Measurements from ENCODE around the gene LRRC10B. TPM values are rescaled to one million over a fixed set of nuclear protein-coding genes. Genes with fewer than 3 reads are reported as not detected.
A peak's percentile ranks its signal among the peaks of the same experiment; 100 is the strongest.
"Not testable (repeated sequence)": the region's sequence is repeated elsewhere in the genome, so short reads cannot be mapped to it uniquely, and the experiment has no call there.

Gene LRRC10B
- total RNA-seq (not detected), polyA plus RNA-seq (not detected)

GRCh38 chr11:61507962-61508861, at the start of gene LRRC10B:
Gene LRRC10B (plus strand): TSS chr11:61508749. CDS start chr11:61508999, 250 bp downstream.
- Histone ChIP-seq H3K4me1 (ENCODE audit: insufficient read depth, low read length) (peaks cover 6% of the 10 kb centered on the region), H3K9me3 (ENCODE audit: low read length) (no peaks in the 10 kb centered on the region), H3K36me3 (ENCODE audit: insufficient read depth, low read length) (no peaks in the 10 kb centered on the region), H3K27me3 (ENCODE audit: insufficient read depth, low read length, poor library complexity, severe bottlenecking) (peaks cover 35% of the 10 kb centered on the region), H3K4me3 (ENCODE audit: low read length) (no peak within 1 kb of the TSS), H3K27ac (ENCODE audit: low read depth, low read length) (no peak within 1 kb of the TSS)
- DNase-seq = no peak
- H3K4me3 Mint-ChIP-seq = peak within 1 kb of the TSS; percentile 18 to 91 (median 65)
- POLR2A ChIA-PET = no interaction called here
- no peaks in the 10 kb centered on the region for H3K36me3 Mint-ChIP-seq
- H3K27me3 Mint-ChIP-seq = peaks cover 42 to 48% of the 10 kb centered on the region in 2 donors
- no peaks in the 10 kb centered on the region for H3K9me3 Mint-ChIP-seq
- CTCF ChIA-PET = interaction anchor here (0.6 to 2.4 kb wide), 3 partner anchors 9 to 596 kb away, joined by 3 to 13 read pairs (median 3); no protein-coding TSS in a partner anchor
- peak within 1 kb of the TSS in 1 of 8 donors; percentile 29 for H3K27ac Mint-ChIP-seq
- H3K4me1 Mint-ChIP-seq = peaks cover 6 to 11% (median 6%) of the 10 kb centered on the region in 3 donors

- ChIA-PET CTCF (no interaction called here), POLR2A (no interaction called here)
- Mint-ChIP-seq H3K36me3 (peaks cover 10 to 38% (median 17%) of the 10 kb centered on the region in 3 donors), H3K4me3 (no peak overlapping the region), H3K4me1 (peaks cover 3 to 7% (median 3%) of the 10 kb centered on the region in 3 donors), H3K27me3 (peaks cover 0 to 2% of the 10 kb centered on the region in 2 donors), H3K9me3 (no peaks in the 10 kb centered on the region), H3K27ac (no peak overlapping the region)
- H3K27me3 ChIP-seq (ENCODE audit: insufficient read depth, low read length, poor library complexity, severe bottlenecking) = no peaks in the 10 kb centered on the region
- no peaks in the 10 kb centered on the region for H3K4me1 ChIP-seq (ENCODE audit: insufficient read depth, low read length)
- H3K4me3 ChIP-seq (ENCODE audit: low read length) = no peak overlapping the region
- no peak overlapping the region for H3K27ac ChIP-seq (ENCODE audit: low read depth, low read length)
- no peaks in the 10 kb centered on the region for H3K9me3 ChIP-seq (ENCODE audit: low read length)
- no peak for DNase-seq
- no peaks in the 10 kb centered on the region for H3K36me3 ChIP-seq (ENCODE audit: insufficient read depth, low read length)
These were observed 48.1 kb upstream of the LRRC10B start for GRCh38 chr11:61460474-61460881.

GRCh38 chr11:61460986-61461385, 47.6 kb upstream of the LRRC10B start:
- POLR2A ChIA-PET = no interaction called here
- Mint-ChIP-seq H3K4me1 (peaks cover 3 to 7% (median 3%) of the 10 kb centered on the region in 3 donors), H3K36me3 (peaks cover 7 to 36% (median 15%) of the 10 kb centered on the region in 3 donors), H3K4me3 (no peak overlapping the region), H3K9me3 (no peaks in the 10 kb centered on the region), H3K27ac (no peak overlapping the region), H3K27me3 (peaks cover 0 to 2% of the 10 kb centered on the region in 2 donors)
- DNase-seq = no peak
- H3K27ac ChIP-seq (ENCODE audit: low read depth, low read length) = no peak overlapping the region
- H3K4me3 ChIP-seq (ENCODE audit: low read length) = no peak overlapping the region
- H3K27me3 ChIP-seq (ENCODE audit: insufficient read depth, low read length, poor library complexity, severe bottlenecking) = no peaks in the 10 kb centered on the region
- no peaks in the 10 kb centered on the region for H3K36me3 ChIP-seq (ENCODE audit: insufficient read depth, low read length)
- CTCF ChIA-PET = interaction anchor here (1.9 kb wide), 1 partner anchor 17 kb away, joined by 6 read pairs; no protein-coding TSS in a partner anchor
- H3K9me3 ChIP-seq (ENCODE audit: low read length) = no peaks in the 10 kb centered on the region
- no peaks in the 10 kb centered on the region for H3K4me1 ChIP-seq (ENCODE audit: insufficient read depth, low read length)

- DNase-seq; H3K27ac Mint-ChIP-seq; H3K9me3 Mint-ChIP-seq; H3K4me3 Mint-ChIP-seq; H3K4me1 Mint-ChIP-seq; H3K27me3 ChIP-seq (ENCODE audit: insufficient read depth, low read length, poor library complexity, severe bottlenecking); POLR2A ChIA-PET; H3K4me1 ChIP-seq (ENCODE audit: insufficient read depth, low read length); H3K9me3 ChIP-seq (ENCODE audit: low read length); H3K27me3 Mint-ChIP-seq; CTCF ChIA-PET; H3K4me3 ChIP-seq (ENCODE audit: low read length); H3K36me3 ChIP-seq (ENCODE audit: insufficient read depth, low read length); H3K27ac ChIP-seq (ENCODE audit: low read depth, low read length): not testable (repeated sequence)
- peaks cover 0 to 49% (median 16%) of the 10 kb centered on the region in 3 donors for H3K36me3 Mint-ChIP-seq
These were observed 40.9 kb upstream of the LRRC10B start for GRCh38 chr11:61467602-61468001.

GRCh38 chr11:61468002-61468401, 40.5 kb upstream of the LRRC10B start:
- no peak overlapping the region for H3K27ac ChIP-seq (ENCODE audit: low read depth, low read length)
- peak overlapping the region in 2 of 8 donors; percentile 8 to 32 for H3K27ac Mint-ChIP-seq
- no peak for DNase-seq
- H3K36me3 ChIP-seq (ENCODE audit: insufficient read depth, low read length) = no peaks in the 10 kb centered on the region
- H3K27me3 Mint-ChIP-seq = no peaks in the 10 kb centered on the region
- H3K4me3 Mint-ChIP-seq = no peak overlapping the region
- H3K9me3 ChIP-seq (ENCODE audit: low read length) = no peaks in the 10 kb centered on the region
- H3K9me3 Mint-ChIP-seq = no peaks in the 10 kb centered on the region
- ChIA-PET POLR2A (no interaction called here), CTCF (interaction anchor here (1.3 to 1.5 kb wide), 2 partner anchors 9 to 21 kb away, joined by 3 to 5 read pairs; no protein-coding TSS in a partner anchor)
- no peak overlapping the region for H3K4me3 ChIP-seq (ENCODE audit: low read length)
- H3K36me3 Mint-ChIP-seq = peaks cover 0 to 53% (median 20%) of the 10 kb centered on the region in 3 donors
- no peaks in the 10 kb centered on the region for H3K4me1 ChIP-seq (ENCODE audit: insufficient read depth, low read length)
- H3K4me1 Mint-ChIP-seq = no peaks in the 10 kb centered on the region
- no peaks in the 10 kb centered on the region for H3K27me3 ChIP-seq (ENCODE audit: insufficient read depth, low read length, poor library complexity, severe bottlenecking)

GRCh38 chr11:61472282-61472681, 36.3 kb upstream of the LRRC10B start:
- Histone ChIP-seq H3K27ac (ENCODE audit: low read depth, low read length) (no peak overlapping the region), H3K4me3 (ENCODE audit: low read length) (no peak overlapping the region), H3K27me3 (ENCODE audit: insufficient read depth, low read length, poor library complexity, severe bottlenecking) (no peaks in the 10 kb centered on the region), H3K36me3 (ENCODE audit: insufficient read depth, low read length) (no peaks in the 10 kb centered on the region), H3K4me1 (ENCODE audit: insufficient read depth, low read length) (no peaks in the 10 kb centered on the region), H3K9me3 (ENCODE audit: low read length) (no peaks in the 10 kb centered on the region)
- H3K4me3 Mint-ChIP-seq = no peak overlapping the region
- H3K36me3 Mint-ChIP-seq = peaks cover 4 to 44% (median 25%) of the 10 kb centered on the region in 3 donors
- DNase-seq = no peak
- H3K27me3 Mint-ChIP-seq = no peaks in the 10 kb centered on the region
- H3K9me3 Mint-ChIP-seq = no peaks in the 10 kb centered on the region
- CTCF ChIA-PET = no interaction called here
- no peaks in the 10 kb centered on the region for H3K4me1 Mint-ChIP-seq
- POLR2A ChIA-PET = interaction anchor here (0.7 kb wide), 1 partner anchor 22 kb away, joined by 11 read pairs; no protein-coding TSS in a partner anchor
- no peak overlapping the region for H3K27ac Mint-ChIP-seq

- POLR2A ChIA-PET = interaction anchor here (0.5 to 0.7 kb wide), 2 partner anchors 22 to 311 kb away, joined by 6 to 11 read pairs; no protein-coding TSS in a partner anchor
- Histone ChIP-seq H3K27me3 (ENCODE audit: insufficient read depth, low read length, poor library complexity, severe bottlenecking) (no peaks in the 10 kb centered on the region), H3K9me3 (ENCODE audit: low read length) (no peaks in the 10 kb centered on the region), H3K4me1 (ENCODE audit: insufficient read depth, low read length) (peaks cover 5% of the 10 kb centered on the region), H3K36me3 (ENCODE audit: insufficient read depth, low read length) (no peaks in the 10 kb centered on the region), H3K27ac (ENCODE audit: low read depth, low read length) (no peak overlapping the region), H3K4me3 (ENCODE audit: low read length) (no peak overlapping the region)
- CTCF ChIA-PET = no interaction called here
- Mint-ChIP-seq H3K4me1 (peaks cover 2 to 3% (median 3%) of the 10 kb centered on the region in 3 donors), H3K4me3 (no peak overlapping the region), H3K36me3 (peaks cover 4 to 40% (median 22%) of the 10 kb centered on the region in 3 donors), H3K27me3 (no peaks in the 10 kb centered on the region), H3K27ac (no peak overlapping the region), H3K9me3 (no peaks in the 10 kb centered on the region)
- DNase-seq = no peak
These were observed 35.7 kb upstream of the LRRC10B start for GRCh38 chr11:61472868-61473267.

- Histone ChIP-seq H3K4me3 (ENCODE audit: low read length) (no peak overlapping the region), H3K27me3 (ENCODE audit: insufficient read depth, low read length, poor library complexity, severe bottlenecking) (no peaks in the 10 kb centered on the region), H3K27ac (ENCODE audit: low read depth, low read length) (no peak overlapping the region), H3K4me1 (ENCODE audit: insufficient read depth, low read length) (peaks cover 8% of the 10 kb centered on the region), H3K36me3 (ENCODE audit: insufficient read depth, low read length) (no peaks in the 10 kb centered on the region), H3K9me3 (ENCODE audit: low read length) (no peaks in the 10 kb centered on the region)
- Mint-ChIP-seq H3K27ac (peak overlapping the region in 3 of 8 donors; percentile 0 to 44 (median 19)), H3K9me3 (no peaks in the 10 kb centered on the region), H3K4me3 (no peak overlapping the region), H3K27me3 (no peaks in the 10 kb centered on the region), H3K4me1 (peaks cover 6 to 7% (median 6%) of the 10 kb centered on the region in 3 donors), H3K36me3 (peaks cover 4 to 34% (median 18%) of the 10 kb centered on the region in 3 donors)
- CTCF ChIA-PET = no interaction called here
- POLR2A ChIA-PET = interaction anchor here (0.5 kb wide), 1 partner anchor 312 kb away, joined by 6 read pairs; no protein-coding TSS in a partner anchor
- no peak for DNase-seq
These were observed 35.1 kb upstream of the LRRC10B start for GRCh38 chr11:61473370-61474012.
